HepG2 (cell line): Measurements from ENCODE around the gene NUTF2. TPM values are rescaled to one million over a fixed set of nuclear protein-coding genes. Genes with fewer than 3 reads are reported as not detected.

Source experiments
- ARHGAP35 ChIP-seq: sonication (generic); formaldehyde crosslinking; IDR thresholded peaks from 2 replicates; pipeline ENCODE4 v1.9.0; 2022; ENCODE audit warnings: mild to moderate bottlenecking, inconsistent platforms, moderate library complexity, missing genetic modification reagents, borderline replicate concordance
- BCLAF1 ChIP-seq: fragments of 450-650 bp; IDR thresholded peaks from 2 replicates; pipeline ENCODE4 v1.6.1; 2017; ENCODE audit warnings: mild to moderate bottlenecking
- BRD4 ChIP-seq: sonication (generic); formaldehyde crosslinking; IDR thresholded peaks from 2 replicates; pipeline ENCODE4 v1.4.0; 2020; ENCODE audit warnings: missing genetic modification reagents
- FOSL1 ChIP-seq: sonication (generic); formaldehyde crosslinking; IDR thresholded peaks from 2 replicates; pipeline ENCODE4 v1.9.0; 2021; ENCODE audit warnings: missing genetic modification reagents, borderline replicate concordance
- GATAD1 ChIP-seq: IDR thresholded peaks from 2 replicates; pipeline ENCODE4 v1.6.1; 2016; ENCODE audit warnings: missing genetic modification reagents, missing compliant biosample characterization
- IKZF1 ChIP-seq: fragments of 450-650 bp; IDR thresholded peaks from 2 replicates; pipeline ENCODE4 v1.7.1; 2016
- KAT2B ChIP-seq: fragments of 150-350 bp; IDR thresholded peaks from 2 replicates; pipeline ENCODE4 v1.6.1; 2014; ENCODE audit warnings: low read depth, low read length, borderline replicate concordance
- MATR3 ChIP-seq: sonication (generic); formaldehyde crosslinking; IDR thresholded peaks from 2 replicates; pipeline ENCODE4 v1.4.0; 2020; ENCODE audit warnings: missing genetic modification reagents
- MXD1 ChIP-seq: sonication (generic); formaldehyde crosslinking; IDR thresholded peaks from 2 replicates; pipeline ENCODE4 v1.4.0; 2020; ENCODE audit warnings: mild to moderate bottlenecking, missing genetic modification reagents
- SALL2 ChIP-seq: sonication (generic); formaldehyde crosslinking; IDR thresholded peaks from 2 replicates; pipeline ENCODE4 v1.8.1; 2023; ENCODE audit warnings: mild to moderate bottlenecking, missing genetic modification reagents, inconsistent platforms
- TRAFD1 ChIP-seq: sonication (generic); formaldehyde crosslinking; IDR thresholded peaks from 2 replicates; pipeline ENCODE4 v1.5.1; 2020; ENCODE audit warnings: missing genetic modification reagents, mild to moderate bottlenecking, borderline replicate concordance
- UBTF ChIP-seq: sonication (generic); formaldehyde crosslinking; IDR thresholded peaks from 2 replicates; pipeline ENCODE4 v1.4.0; 2020; ENCODE audit warnings: mild to moderate bottlenecking, missing genetic modification reagents
- ZBTB14 ChIP-seq: sonication (generic); formaldehyde crosslinking; IDR thresholded peaks from 2 replicates; pipeline ENCODE4 v1.4.0; 2020; ENCODE audit warnings: missing genetic modification reagents
- ZFP62 ChIP-seq: sonication (generic); formaldehyde crosslinking; IDR thresholded peaks from 2 replicates; pipeline ENCODE4 v1.4.0; 2020; ENCODE audit warnings: missing genetic modification reagents
- ZFYVE20 ChIP-seq: sonication (generic); formaldehyde crosslinking; IDR thresholded peaks from 2 replicates; pipeline ENCODE4 v1.8.0; 2023; ENCODE audit warnings: low read depth, mild to moderate bottlenecking, moderate library complexity, missing genetic modification reagents, borderline replicate concordance
- ZNF24 ChIP-seq: fragments of 450-650 bp; IDR thresholded peaks from 2 replicates; pipeline ENCODE4 v1.6.1; 2017; ENCODE audit warnings: antibody characterized with exemption, mild to moderate bottlenecking
- ZNF484 ChIP-seq: sonication (generic); formaldehyde crosslinking; IDR thresholded peaks from 2 replicates; pipeline ENCODE4 v1.5.1; 2020; ENCODE audit warnings: mild to moderate bottlenecking, low read depth, missing genetic modification reagents, borderline replicate concordance
- ZNF605 ChIP-seq: sonication (generic); formaldehyde crosslinking; IDR thresholded peaks from 2 replicates; pipeline ENCODE4 v1.8.0; 2022; ENCODE audit warnings: mild to moderate bottlenecking, missing genetic modification reagents
- ZNF615 ChIP-seq: sonication (generic); formaldehyde crosslinking; IDR thresholded peaks from 2 replicates; pipeline ENCODE4 v1.5.0; 2020; ENCODE audit warnings: mild to moderate bottlenecking, missing genetic modification reagents, borderline replicate concordance
- ZNF75D ChIP-seq: sonication (generic); formaldehyde crosslinking; IDR thresholded peaks from 2 replicates; pipeline ENCODE4 v1.8.1; 2023; ENCODE audit warnings: missing genetic modification reagents, mild to moderate bottlenecking, borderline replicate concordance
- polyA plus RNA-seq, 8 experiments: library from polyadenylated mRNA; depleted of rRNA in 3 of 8; stranded (reverse) in 7 of 8; unstranded in 1 of 8; fragments of >200 nt; fragmentation: Illumina TruSeq in 4 of 8; extraction: Trizol in 4 of 8; gene quantifications; 2 replicates each; pipeline versions ENCODE4 v1.2.1 to v1.2.3, GENCODE V29; 2011 to 2016; ENCODE audit warnings: low read depth in 4 of 8, missing spikeins in 1 of 8, mixed read lengths in 1 of 8; ENCODE audit not compliant: insufficient read depth in 1 of 8
- total RNA-seq, 5 experiments: library from RNA; depleted of rRNA; stranded (reverse); fragments of >200 nt; fragmentation: Illumina TruSeq; extraction: Trizol; gene quantifications; 2 replicates each; pipeline ENCODE4 v1.2.3, GENCODE V29; 2016; ENCODE audit warnings: low read depth in 1 of 5

NUTF2 gene
- total and polyA plus RNA-seq, 2 of the 13 experiments (the other 11 are each of a cell fraction or from before 2014, with no cell fraction given), result 168 to 214 TPM

- TF ChIP-seq MXD1 (peak; percentile 48; the same call in 1 of the 2 replicates), IKZF1 (no peak), BCLAF1 (no peak), ZNF75D (CRISPR knock-in tag) (no peak), ARHGAP35 (CRISPR knock-in tag) (peak; percentile 92), ZBTB14 (CRISPR knock-in tag) (no peak), TRAFD1 (no peak), ZFYVE20 (CRISPR knock-in tag) (no peak), SALL2 (CRISPR knock-in tag) (peak; percentile 89), ZNF24 (no peak), UBTF (CRISPR knock-in tag) (peak; percentile 84), GATAD1 (peak; percentile 96), ZNF605 (CRISPR knock-in tag) (peak; percentile 84; the same call in 1 of the 2 replicates), BRD4 (CRISPR knock-in tag) (peak; percentile 84; the same call in 1 of the 2 replicates), ZFP62 (no peak), MATR3 (peak; percentile 19; the same call in 1 of the 2 replicates), FOSL1 (CRISPR knock-in tag) (no peak), KAT2B (no peak), ZNF484 (CRISPR knock-in tag) (no peak), ZNF615 (CRISPR knock-in tag) (0 out of 2 replicates have a peak, but pooled peaks have one; percentile 37)
Measured at GRCh38 chr16:67872631-67873434, 26.1 kb downstream of the NUTF2 start, which contains the start of gene EDC4 (continued).
